ENCODE measurements around the gene DOCK2. TPM values are rescaled to one million over a fixed set of nuclear protein-coding genes. Genes with fewer than 3 reads are reported as not detected.

The DOCK2 gene
- total RNA-seq, 1 donor = 6.2 TPM

GRCh38 chr5:169861934-169862333 is 224.9 kb downstream of the DOCK2 start:
- H3K4me2 ChIP-seq (ENCODE audit: insufficient read depth, low read length) = no peak overlapping the region
- no peak overlapping the region for H3K4me3 ChIP-seq (ENCODE audit: insufficient read depth, low read length)
- no peaks in the 10 kb centered on the region for H3K9me3 ChIP-seq (ENCODE audit: low read depth, low read length)
- H3K79me2 ChIP-seq (ENCODE audit: insufficient read depth, low read length) = no peaks in the 10 kb centered on the region
- TF ChIP-seq, protein P1, sequence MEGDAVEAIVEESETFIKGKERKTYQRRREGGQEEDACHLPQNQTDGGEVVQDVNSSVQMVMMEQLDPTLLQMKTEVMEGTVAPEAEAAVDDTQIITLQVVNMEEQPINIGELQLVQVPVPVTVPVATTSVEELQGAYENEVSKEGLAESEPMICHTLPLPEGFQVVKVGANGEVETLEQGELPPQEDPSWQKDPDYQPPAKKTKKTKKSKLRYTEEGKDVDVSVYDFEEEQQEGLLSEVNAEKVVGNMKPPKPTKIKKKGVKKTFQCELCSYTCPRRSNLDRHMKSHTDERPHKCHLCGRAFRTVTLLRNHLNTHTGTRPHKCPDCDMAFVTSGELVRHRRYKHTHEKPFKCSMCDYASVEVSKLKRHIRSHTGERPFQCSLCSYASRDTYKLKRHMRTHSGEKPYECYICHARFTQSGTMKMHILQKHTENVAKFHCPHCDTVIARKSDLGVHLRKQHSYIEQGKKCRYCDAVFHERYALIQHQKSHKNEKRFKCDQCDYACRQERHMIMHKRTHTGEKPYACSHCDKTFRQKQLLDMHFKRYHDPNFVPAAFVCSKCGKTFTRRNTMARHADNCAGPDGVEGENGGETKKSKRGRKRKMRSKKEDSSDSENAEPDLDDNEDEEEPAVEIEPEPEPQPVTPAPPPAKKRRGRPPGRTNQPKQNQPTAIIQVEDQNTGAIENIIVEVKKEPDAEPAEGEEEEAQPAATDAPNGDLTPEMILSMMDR (IDR thresholded peaks at IDR 0.05; ENCODE audit: extremely low read depth, low read depth, low read length) = no peak
- peak overlapping the region; percentile 69 for H3K27ac ChIP-seq (ENCODE audit: low read depth, low read length)
- no peak overlapping the region for H2AFZ ChIP-seq (ENCODE audit: low read length)
- DNase-seq (ENCODE audit: insufficient read length, low spot score, missing footprints) = peak; percentile 25
- H4K20me1 ChIP-seq (ENCODE audit: insufficient read depth, low read length) = no peaks in the 10 kb centered on the region
- H3K4me1 ChIP-seq (ENCODE audit: insufficient read depth, low read length) = peaks cover 13% of the 10 kb centered on the region
- no peaks in the 10 kb centered on the region for H3K27me3 ChIP-seq (ENCODE audit: insufficient read depth, low read length)
- H3K36me3 ChIP-seq (ENCODE audit: insufficient read depth, low read length) = peaks cover 4% of the 10 kb centered on the region

DNA sequence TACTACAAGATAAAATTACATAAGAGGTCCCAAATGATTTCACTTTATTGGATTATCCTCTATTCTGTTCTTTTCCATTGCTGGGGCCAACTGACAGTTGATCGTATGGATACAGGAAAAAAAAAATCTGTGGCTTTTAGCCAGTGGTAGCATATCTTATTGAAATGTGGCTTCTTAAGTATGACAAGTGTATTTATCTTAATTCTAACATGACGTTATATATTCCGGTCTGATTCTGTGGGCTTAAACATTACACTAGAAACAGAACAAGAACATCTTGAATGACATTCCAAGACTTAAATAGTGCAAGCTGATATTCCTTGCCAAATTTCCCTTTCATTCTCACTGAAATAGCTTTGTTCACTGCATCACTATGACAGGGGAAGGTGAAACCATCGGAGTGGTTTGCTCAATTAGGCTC is 225.3 kb downstream of the DOCK2 start:
- DNase-seq (ENCODE audit: insufficient read length, low spot score, missing footprints) = no peak
- Histone ChIP-seq H3K4me1 (ENCODE audit: insufficient read depth, low read length) (peaks cover 12% of the 10 kb centered on the region), H3K4me3 (ENCODE audit: insufficient read depth, low read length) (no peak overlapping the region), H3K27ac (ENCODE audit: low read depth, low read length) (peak overlapping the region; percentile 69), H2AFZ (ENCODE audit: low read length) (no peak overlapping the region), H3K27me3 (ENCODE audit: insufficient read depth, low read length) (no peaks in the 10 kb centered on the region), H3K79me2 (ENCODE audit: insufficient read depth, low read length) (no peaks in the 10 kb centered on the region), H3K4me2 (ENCODE audit: insufficient read depth, low read length) (no peak overlapping the region), H4K20me1 (ENCODE audit: insufficient read depth, low read length) (no peaks in the 10 kb centered on the region), H3K36me3 (ENCODE audit: insufficient read depth, low read length) (peaks cover 4% of the 10 kb centered on the region), H3K9me3 (ENCODE audit: low read depth, low read length) (no peaks in the 10 kb centered on the region)
- TF ChIP-seq, protein P1 (IDR thresholded peaks at IDR 0.05; ENCODE audit: extremely low read depth, low read depth, low read length) = no peak

- Histone ChIP-seq H3K4me1 (ENCODE audit: insufficient read depth, low read length) (peaks cover 12% of the 10 kb centered on the region), H3K27me3 (ENCODE audit: insufficient read depth, low read length) (no peaks in the 10 kb centered on the region), H3K4me2 (ENCODE audit: insufficient read depth, low read length) (no peak overlapping the region), H3K9me3 (ENCODE audit: low read depth, low read length) (no peaks in the 10 kb centered on the region), H3K27ac (ENCODE audit: low read depth, low read length) (no peak overlapping the region), H3K36me3 (ENCODE audit: insufficient read depth, low read length) (peaks cover 4% of the 10 kb centered on the region), H3K79me2 (ENCODE audit: insufficient read depth, low read length) (no peaks in the 10 kb centered on the region), H4K20me1 (ENCODE audit: insufficient read depth, low read length) (no peaks in the 10 kb centered on the region), H2AFZ (ENCODE audit: low read length) (no peak overlapping the region), H3K4me3 (ENCODE audit: insufficient read depth, low read length) (no peak overlapping the region)
- TF ChIP-seq, protein P1 (IDR thresholded peaks at IDR 0.05; ENCODE audit: extremely low read depth, low read depth, low read length) = no peak
- no peak for DNase-seq (ENCODE audit: insufficient read length, low spot score, missing footprints)
Observed at GRCh38 chr5:169864483-169864882, 227.4 kb downstream of the DOCK2 start.

GRCh38 chr5:169867347-169867746 is 230.3 kb downstream of the DOCK2 start:
- peaks cover 3% of the 10 kb centered on the region for H3K4me1 ChIP-seq (ENCODE audit: insufficient read depth, low read length)
- no peaks in the 10 kb centered on the region for H3K9me3 ChIP-seq (ENCODE audit: low read depth, low read length)
- H3K4me2 ChIP-seq (ENCODE audit: insufficient read depth, low read length) = no peak overlapping the region
- no peaks in the 10 kb centered on the region for H3K79me2 ChIP-seq (ENCODE audit: insufficient read depth, low read length)
- TF ChIP-seq, protein P1 (IDR thresholded peaks at IDR 0.05; ENCODE audit: extremely low read depth, low read depth, low read length) = no peak
- no peaks in the 10 kb centered on the region for H3K27me3 ChIP-seq (ENCODE audit: insufficient read depth, low read length)
- no peaks in the 10 kb centered on the region for H4K20me1 ChIP-seq (ENCODE audit: insufficient read depth, low read length)
- no peak overlapping the region for H3K27ac ChIP-seq (ENCODE audit: low read depth, low read length)
- DNase-seq (ENCODE audit: insufficient read length, low spot score, missing footprints) = no peak
- no peak overlapping the region for H2AFZ ChIP-seq (ENCODE audit: low read length)
- H3K4me3 ChIP-seq (ENCODE audit: insufficient read depth, low read length) = no peak overlapping the region
- peaks cover 4% of the 10 kb centered on the region for H3K36me3 ChIP-seq (ENCODE audit: insufficient read depth, low read length)
